HCT116 (cell line): ENCODE measurements around the gene HIGD1A. TPM values are rescaled to one million over a fixed set of nuclear protein-coding genes. Genes with fewer than 3 reads are reported as not detected.

Source experiments
- ATAC-seq: fragments of 200-7000 bp; cut with Tn5 transposase; 2 replicates; pipeline ENCODE4 v1.9.1; 2020; ENCODE audit warnings: mild to moderate bottlenecking, moderate library complexity
- BruUV-seq: library from RNA; stranded (reverse); fragments of 400-500 nt; replicated peaks from 2 replicates; lab custom pipeline; 2021; lab: Mats Ljungman, UMichigan
- CTCF ChIA-PET: fragments of 300-600 bp; sonication (Branson Sonifier 250); formaldehyde crosslinking; loops from one replicate; lab custom pipeline; 2021; ENCODE audit warnings: antibody characterized with exemption; lab: Charles Lee
- POLR2A ChIA-PET: fragments of 300-600, 350-600 bp; sonication (Branson Sonifier 250); formaldehyde crosslinking; loops from one replicate; lab custom pipeline; 2021; ENCODE audit warnings: antibody characterized with exemption; lab: Charles Lee
- RAD21 ChIA-PET, 2 experiments: fragments of 300-600 bp; sonication (Branson Sonifier 250); formaldehyde crosslinking; loops; one replicate each; lab custom pipeline; 2023; ENCODE audit warnings: low total read pairs in 2 of 2; ENCODE audit not compliant: uncharacterized antibody in 2 of 2, unreplicated experiment in 2 of 2, low non-redundant PET in 1 of 2; lab: Charles Lee
- DNase-seq: peaks from one replicate; pipeline ENCODE4 v3.0.0-alpha.2; 2010; ENCODE audit warnings: low read depth, low spot score
- H2AFZ ChIP-seq: fragments of 200-600 bp; shearing (Covaris generic), sonication (generic); 2 replicates; pipeline ENCODE4 v1.6.1; 2017; ENCODE audit warnings: low read depth, mixed run types, mixed read lengths, antibody characterized with exemption, low read length; ENCODE audit not compliant: poor library complexity, severe bottlenecking
- H3K27ac ChIP-seq: 2 replicates; pipeline ENCODE4 v1.5.1; 2012; ENCODE audit warnings: low read depth, low read length
- H3K27me3 ChIP-seq: fragments of 200-600 bp; sonication (generic); 2 replicates; pipeline ENCODE4 v1.6.1; 2016; ENCODE audit warnings: mixed run types, low read length, mixed read lengths; ENCODE audit not compliant: insufficient read depth
- H3K36me3 ChIP-seq, 2 experiments: fragments of 200-500 bp in 1 of 2; fragments of 200-600 bp in 1 of 2; sonication (Bioruptor generic) in 1 of 2; sonication (generic) in 1 of 2; 2 replicates each; pipeline versions ENCODE4 v1.5.1 to v1.6.1; 2014 to 2016; ENCODE audit warnings: low read length in 2 of 2, inconsistent platforms in 1 of 2, mixed read lengths in 1 of 2, mixed run types in 1 of 2; ENCODE audit not compliant: insufficient read depth in 2 of 2, control insufficient read depth in 1 of 2
- H3K4me1 ChIP-seq, 2 experiments: fragments of 200-600 bp in 1 of 2; sonication (generic) in 1 of 2; 2 replicates each; pipeline versions ENCODE4 v1.5.1 to v1.6.1; 2012 to 2017; ENCODE audit warnings: low read length in 2 of 2, inconsistent platforms in 1 of 2, mild to moderate bottlenecking in 1 of 2, mixed read lengths in 1 of 2, mixed run types in 1 of 2, moderate library complexity in 1 of 2; ENCODE audit not compliant: insufficient read depth in 2 of 2, control insufficient read depth in 1 of 2
- H3K4me2 ChIP-seq: fragments of 200-600 bp; sonication (generic); 2 replicates; pipeline ENCODE4 v1.6.1; 2017; ENCODE audit warnings: mixed run types, low read length, mixed read lengths
- H3K4me3 ChIP-seq, 2 experiments: fragments of 200-600 bp in 1 of 2; sonication (generic) in 1 of 2; replicated peaks in 1 of 2; 2 replicates each; pipeline ENCODE4 v1.5.1; 2011 to 2016; ENCODE audit warnings: low read length in 2 of 2, control low read depth in 1 of 2, low read depth in 1 of 2, mild to moderate bottlenecking in 1 of 2, mixed read lengths in 1 of 2, mixed run types in 1 of 2
- H3K79me2 ChIP-seq: fragments of 200-600 bp; sonication (generic); 2 replicates; pipeline ENCODE4 v1.6.1; 2017; ENCODE audit warnings: mild to moderate bottlenecking, mixed run types, low read length, moderate library complexity, mixed read lengths; ENCODE audit not compliant: insufficient read depth
- H3K9ac ChIP-seq: fragments of 200-600 bp; sonication (generic); 2 replicates; pipeline ENCODE4 v1.6.1; 2016; ENCODE audit warnings: low read length, mixed read lengths
- H3K9me2 ChIP-seq: fragments of 200-600 bp; sonication (generic), shearing (Covaris generic); 2 replicates; pipeline ENCODE4 v1.6.1; 2017; ENCODE audit warnings: mixed run types, mild to moderate bottlenecking, moderate library complexity; ENCODE audit not compliant: insufficient read depth
- H3K9me3 ChIP-seq, 2 experiments: fragments of 200-500 bp in 1 of 2; fragments of 200-600 bp in 1 of 2; sonication (Bioruptor generic) in 1 of 2; sonication (generic) in 1 of 2; 2 replicates each; pipeline ENCODE4 v1.6.1; 2014 to 2017; ENCODE audit warnings: low read length in 2 of 2, mixed read lengths in 2 of 2, inconsistent platforms in 1 of 2, low read depth in 1 of 2, mild to moderate bottlenecking in 1 of 2, mixed run types in 1 of 2, moderate library complexity in 1 of 2; ENCODE audit not compliant: control insufficient read depth in 1 of 2, insufficient read depth in 1 of 2
- H4K20me1 ChIP-seq: fragments of 200-600 bp; sonication (generic), shearing (Covaris generic); 2 replicates; pipeline ENCODE4 v1.6.1; 2017; ENCODE audit warnings: mixed run types, mild to moderate bottlenecking, moderate library complexity; ENCODE audit not compliant: insufficient read depth
- ATF3 ChIP-seq: IDR thresholded peaks from 2 replicates; pipeline ENCODE4 v1.6.1; 2012
- CBX3 ChIP-seq: IDR thresholded peaks from 2 replicates; pipeline ENCODE4 v1.6.1; 2012; ENCODE audit warnings: low read depth
- CTCF ChIP-seq, 3 experiments: fragments of 200-600 bp in 1 of 3; sonication (generic) in 1 of 3; IDR thresholded peaks in 2 of 3; conservative IDR thresholded peaks in 1 of 3; 2 replicates each; pipeline ENCODE4 v1.5.1; 2012 to 2017; ENCODE audit warnings: low read depth in 2 of 3, low read length in 2 of 3, antibody characterized with exemption in 1 of 3, borderline replicate concordance in 1 of 3, control low read depth in 1 of 3, mild to moderate bottlenecking in 1 of 3, mixed read lengths in 1 of 3, mixed run types in 1 of 3, moderate library complexity in 1 of 3; ENCODE audit not compliant: insufficient read depth in 1 of 3
- ELF1 ChIP-seq: IDR thresholded peaks from 2 replicates; pipeline ENCODE4 v1.6.1; 2012; ENCODE audit warnings: low read depth, borderline replicate concordance
- EZH2 ChIP-seq: fragments of 200-600 bp; sonication (generic); IDR thresholded peaks from 2 replicates; pipeline ENCODE4 v1.6.1; 2017; ENCODE audit warnings: antibody characterized with exemption, mixed run types
- EZH2phosphoT487 ChIP-seq: fragments of 200-600 bp; IDR thresholded peaks from 2 replicates; pipeline ENCODE4 v1.6.1; 2018; ENCODE audit warnings: antibody characterized with exemption, borderline replicate concordance
- JUND ChIP-seq: IDR thresholded peaks from 2 replicates; pipeline ENCODE4 v1.6.1; 2012
- MAX ChIP-seq: IDR thresholded peaks from 2 replicates; pipeline ENCODE4 v1.6.1; 2012
- POLR2A ChIP-seq: IDR thresholded peaks from 2 replicates; pipeline ENCODE4 v1.7.0; 2011; ENCODE audit warnings: borderline replicate concordance; ENCODE audit not compliant: insufficient read depth, insufficient read length; ENCODE audit errors: extremely low read depth
- POLR2AphosphoS5 ChIP-seq: IDR thresholded peaks from 2 replicates; pipeline ENCODE4 v1.6.1; 2011; ENCODE audit warnings: mild to moderate bottlenecking, low read depth, low read length, moderate library complexity
- RAD21 ChIP-seq: IDR thresholded peaks from 2 replicates; pipeline ENCODE4 v1.6.1; 2012; ENCODE audit warnings: low read depth, mild to moderate bottlenecking
- REST ChIP-seq: IDR thresholded peaks from 2 replicates; pipeline ENCODE4 v1.6.1; 2012; ENCODE audit warnings: low read depth
- SIN3A ChIP-seq: IDR thresholded peaks from 2 replicates; pipeline ENCODE4 v1.6.1; 2012; ENCODE audit warnings: low read depth
- SP1 ChIP-seq: IDR thresholded peaks from 2 replicates; pipeline ENCODE4 v1.6.1; 2012; ENCODE audit warnings: low read depth
- ZBTB33 ChIP-seq: IDR thresholded peaks from 2 replicates; pipeline ENCODE4 v1.6.1; 2011; ENCODE audit warnings: mild to moderate bottlenecking, low read length, moderate library complexity; ENCODE audit not compliant: insufficient replicate concordance; ENCODE audit errors: extremely low read depth
- ZNF274 ChIP-seq: fragments of 200-500 bp; sonication (Bioruptor generic); IDR thresholded peaks from 2 replicates; pipeline ENCODE4 v1.6.1; 2014; ENCODE audit warnings: mild to moderate bottlenecking, low read depth, low read length, inconsistent platforms
- intact Hi-C: fragments of 100-400 bp; cut with micrococcal nuclease; formaldehyde crosslinking; loops from 2 replicates; pipeline ENCODE4 v1.10.0; 2022
- total RNA-seq: library from RNA; stranded (reverse); gene quantifications from one replicate; pipeline ENCODE4 v1.2.1, GENCODE V29; 2021; ENCODE audit not compliant: unreplicated experiment

Gene HIGD1A
- total RNA-seq, 1 experiment from 2014 or later = 71.2 TPM

GRCh38 chr3:42815826-42816225 lies 11.5 kb upstream of the HIGD1A start (continued):
- TF ChIP-seq REST (no peak), JUND (no peak), ATF3 (no peak), RAD21 (no peak), POLR2A (no peak), MAX (no peak)

- BruUV-seq = no TSS peak
- H3K27ac ChIP-seq = no peak overlapping the region
- intact Hi-C loops = no loop called here
- RAD21 ChIA-PET = no interaction called here
- no peaks in the 10 kb centered on the region for H3K79me2 ChIP-seq
- H4K20me1 ChIP-seq = no peaks in the 10 kb centered on the region
- H3K4me3 ChIP-seq = no peak overlapping the region
- no peak overlapping the region for H3K4me2 ChIP-seq
- DNase-seq = no peak
- H3K36me3 ChIP-seq = no peaks in the 10 kb centered on the region
- H3K27me3 ChIP-seq = no peaks in the 10 kb centered on the region
- no peaks in the 10 kb centered on the region for H3K9me2 ChIP-seq
- CTCF ChIA-PET = no interaction called here
- H3K9me3 ChIP-seq = no peaks in the 10 kb centered on the region
- POLR2A ChIA-PET = no interaction called here
- H3K4me1 ChIP-seq = peaks cover 2 to 6% of the 10 kb centered on the region in 2 experiments; a peak in 2 of 4 replicates
- ATAC-seq = no peak
- no peak overlapping the region for H2AFZ ChIP-seq
- H3K9ac ChIP-seq = no peak overlapping the region
- TF ChIP-seq EZH2phosphoT487 (no peak), SP1 (no peak), ELF1 (no peak), RAD21 (no peak), JUND (no peak), CBX3 (no peak), POLR2AphosphoS5 (no peak), SIN3A (no peak), MAX (no peak), EZH2 (no peak), ATF3 (no peak), CTCF (IDR thresholded peaks at IDR 0.05 in 2 of 3, conservative IDR thresholded peaks at IDR 0.05 in 1 of 3; ENCODE audit: borderline replicate concordance in 1 of 3, insufficient read depth in 1 of 3, low read depth in 2 of 3, low read length in 2 of 3) (no peak), ZBTB33 (no peak), ZNF274 (no peak)
Observed at GRCh38 chr3:42814914-42815507, 10.7 kb upstream of the HIGD1A start.
